Tibial artery (tissue), 4 donors: ENCODE data around the gene PRPSAP2.
"Not testable (repeated sequence)": the region's sequence is repeated elsewhere in the genome, so short reads cannot be mapped to it uniquely, and the experiment has no call there.

ENCODE experiments used
- DNase-seq, 2 donors: peaks; one replicate each; pipeline ENCODE4 v3.0.0-alpha.2; 2019
- H3K27ac ChIP-seq, 2 donors: fragments of 200-600 bp; sonication (generic) in 1 of 2; 1 replicate in 1 of 2; 2 replicates in 1 of 2; pipeline ENCODE4 v1.5.1; 2018 to 2019; ENCODE audit warnings: mild to moderate bottlenecking in 1 of 2
- H3K27me3 ChIP-seq, 2 donors: fragments of 200-600 bp; sonication (generic) in 1 of 2; one replicate each; pipeline versions ENCODE4 v1.5.1 to v1.6.0; 2016 to 2019
- H3K36me3 ChIP-seq, 3 donors: fragments of 200-600 bp; sonication (generic) in 2 of 3; one replicate each; pipeline ENCODE4 v1.5.1; 2016 to 2019; ENCODE audit warnings: mild to moderate bottlenecking in 2 of 3
- H3K4me1 ChIP-seq, 4 donors: fragments of 200-600 bp; sonication (generic) in 2 of 4; 1 replicate in 3 of 4; 2 replicates in 1 of 4; pipeline ENCODE4 v1.5.1; 2016 to 2019
- H3K4me3 ChIP-seq, 2 donors: fragments of 200-600 bp; sonication (generic) in 1 of 2; 1 replicate in 1 of 2; 2 replicates in 1 of 2; pipeline ENCODE4 v1.5.1; 2018 to 2019; ENCODE audit warnings: mild to moderate bottlenecking in 2 of 2
- H3K9me3 ChIP-seq, 3 donors: fragments of 200-600 bp; sonication (generic) in 1 of 3; one replicate each; pipeline ENCODE4 v1.5.1; 2016 to 2019
- intact Hi-C: fragments of 100-400 bp; cut with DNase I; formaldehyde crosslinking; loops from one replicate; pipeline ENCODE4 v1.15.0; 2023; ENCODE audit warnings: low total_unique reads
- TF ChIP-seq, protein P1 (sequence below), 2 experiments: fragments of 200-600 bp in 1 of 2; fragments of 450-650 bp in 1 of 2; IDR thresholded peaks; one replicate each; pipeline ENCODE4 v1.5.1; 2017 to 2019; ENCODE audit warnings: antibody characterized with exemption in 2 of 2, mild to moderate bottlenecking in 1 of 2, moderate library complexity in 1 of 2

PRPSAP2 gene

GRCh38 chr17:18921912-18922451 is 64.1 kb downstream of the PRPSAP2 start:
- no peaks in the 10 kb centered on the region for H3K9me3 ChIP-seq
- H3K4me3 ChIP-seq: no peak overlapping the region
- peaks cover 10 to 21% (median 12%) of the 10 kb centered on the region in 3 donors for H3K36me3 ChIP-seq
- intact Hi-C loops: no loop called here
- no peak for DNase-seq
- TF ChIP-seq, protein P1, sequence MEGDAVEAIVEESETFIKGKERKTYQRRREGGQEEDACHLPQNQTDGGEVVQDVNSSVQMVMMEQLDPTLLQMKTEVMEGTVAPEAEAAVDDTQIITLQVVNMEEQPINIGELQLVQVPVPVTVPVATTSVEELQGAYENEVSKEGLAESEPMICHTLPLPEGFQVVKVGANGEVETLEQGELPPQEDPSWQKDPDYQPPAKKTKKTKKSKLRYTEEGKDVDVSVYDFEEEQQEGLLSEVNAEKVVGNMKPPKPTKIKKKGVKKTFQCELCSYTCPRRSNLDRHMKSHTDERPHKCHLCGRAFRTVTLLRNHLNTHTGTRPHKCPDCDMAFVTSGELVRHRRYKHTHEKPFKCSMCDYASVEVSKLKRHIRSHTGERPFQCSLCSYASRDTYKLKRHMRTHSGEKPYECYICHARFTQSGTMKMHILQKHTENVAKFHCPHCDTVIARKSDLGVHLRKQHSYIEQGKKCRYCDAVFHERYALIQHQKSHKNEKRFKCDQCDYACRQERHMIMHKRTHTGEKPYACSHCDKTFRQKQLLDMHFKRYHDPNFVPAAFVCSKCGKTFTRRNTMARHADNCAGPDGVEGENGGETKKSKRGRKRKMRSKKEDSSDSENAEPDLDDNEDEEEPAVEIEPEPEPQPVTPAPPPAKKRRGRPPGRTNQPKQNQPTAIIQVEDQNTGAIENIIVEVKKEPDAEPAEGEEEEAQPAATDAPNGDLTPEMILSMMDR (IDR thresholded peaks at IDR 0.05): no peak
- peaks cover 0 to 20% (median 4%) of the 10 kb centered on the region in 4 donors for H3K4me1 ChIP-seq
- H3K27me3 ChIP-seq: no peaks in the 10 kb centered on the region
- H3K27ac ChIP-seq: peak overlapping the region in 1 of 2 donors; percentile 45

GRCh38 chr17:18922596-18922995 is 64.7 kb downstream of the PRPSAP2 start:
- Histone ChIP-seq H3K4me1 (peaks cover 0 to 20% (median 4%) of the 10 kb centered on the region in 4 donors), H3K36me3 (peaks cover 9 to 19% (median 12%) of the 10 kb centered on the region in 3 donors)
- DNase-seq, intact Hi-C loops, H3K27me3 ChIP-seq, H3K27ac ChIP-seq, H3K4me3 ChIP-seq, H3K9me3 ChIP-seq: not testable (repeated sequence)

- DNase-seq: no peak
- Histone ChIP-seq H3K4me3 (no peak overlapping the region), H3K36me3 (peaks cover 18 to 29% (median 21%) of the 10 kb centered on the region in 3 donors), H3K4me1 (peaks cover 0 to 20% (median 4%) of the 10 kb centered on the region in 4 donors), H3K9me3 (no peaks in the 10 kb centered on the region), H3K27ac (no peak overlapping the region), H3K27me3 (no peaks in the 10 kb centered on the region)
- intact Hi-C loops: no loop called here
- TF ChIP-seq, protein P1 (IDR thresholded peaks at IDR 0.05): no peak
Observed at GRCh38 chr17:18925187-18925586, 67.3 kb downstream of the PRPSAP2 start.

DNA sequence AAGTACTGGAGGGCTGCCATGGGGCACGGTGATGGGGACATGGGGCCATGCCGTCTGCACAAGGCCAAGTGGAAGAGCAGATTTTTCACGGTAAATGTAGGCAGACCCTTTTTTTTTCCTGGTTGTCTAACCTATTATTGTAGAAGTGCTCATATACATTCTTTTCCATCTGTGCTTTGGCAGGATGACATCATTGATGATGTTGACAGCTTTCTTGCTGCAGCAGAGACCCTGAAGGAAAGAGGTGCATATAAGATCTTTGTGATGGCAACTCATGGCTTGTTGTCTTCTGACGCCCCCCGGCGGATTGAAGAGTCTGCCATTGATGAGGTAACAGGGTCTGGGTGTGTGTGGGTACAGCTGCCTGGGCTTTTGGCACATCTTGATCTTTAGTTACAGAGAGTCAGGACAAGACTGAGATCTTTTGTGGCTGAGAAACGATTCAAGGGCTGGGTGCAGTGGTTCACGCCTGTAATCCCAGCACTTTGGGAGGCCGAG is 70.7 kb downstream of the PRPSAP2 start:
- DNase-seq: no peak
- Histone ChIP-seq H3K9me3 (no peaks in the 10 kb centered on the region), H3K4me3 (no peak overlapping the region), H3K27me3 (no peaks in the 10 kb centered on the region), H3K4me1 (peaks cover 0 to 5% (median 0%) of the 10 kb centered on the region in 4 donors), H3K36me3 (peaks cover 33 to 42% (median 33%) of the 10 kb centered on the region in 3 donors), H3K27ac (no peak overlapping the region)
- TF ChIP-seq, protein P1 (IDR thresholded peaks at IDR 0.05): no peak
- intact Hi-C loops: no loop called here

DNA sequence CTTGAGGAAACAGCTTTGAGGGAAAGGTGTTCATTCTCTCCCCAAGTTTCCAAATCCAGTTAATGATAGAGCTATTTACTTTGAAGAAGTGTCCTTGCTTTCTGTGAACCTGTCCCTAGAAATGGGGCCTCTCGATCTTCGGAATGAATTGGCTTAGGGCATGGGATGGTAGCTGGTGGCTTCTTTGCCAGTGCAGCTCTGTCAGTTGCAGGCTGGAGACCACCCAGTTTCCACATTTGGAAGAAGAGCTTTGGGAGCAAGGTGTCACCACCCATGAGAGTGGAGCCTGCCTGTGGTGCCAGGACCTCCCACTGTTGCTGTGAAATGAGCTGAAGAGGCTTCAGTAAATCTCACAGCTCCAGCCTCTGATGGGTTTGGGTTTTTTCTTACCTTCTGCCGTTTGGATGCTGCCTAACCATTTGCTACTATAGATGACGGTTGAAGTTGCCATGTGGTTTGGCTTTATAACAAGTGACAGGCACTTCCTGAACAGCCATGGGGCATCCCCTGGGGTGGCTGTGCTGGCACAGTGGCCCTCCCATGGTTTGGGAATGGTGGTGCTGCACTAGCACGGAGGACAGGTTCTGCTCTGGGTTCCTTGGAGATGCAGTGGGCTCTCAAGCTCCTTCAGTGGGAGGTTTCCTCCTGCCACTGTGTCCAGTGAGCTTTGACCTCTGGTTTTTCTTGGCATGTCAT is 74.6 kb downstream of the PRPSAP2 start:
- H3K9me3 ChIP-seq: no peaks in the 10 kb centered on the region
- no peak for DNase-seq
- peaks cover 30 to 33% (median 33%) of the 10 kb centered on the region in 3 donors for H3K36me3 ChIP-seq
- no peak overlapping the region for H3K27ac ChIP-seq
- TF ChIP-seq, protein P1 (IDR thresholded peaks at IDR 0.05): no peak
- H3K4me1 ChIP-seq: peaks cover 0 to 5% (median 0%) of the 10 kb centered on the region in 4 donors
- H3K27me3 ChIP-seq: peaks cover 0 to 2% of the 10 kb centered on the region in 2 donors
- intact Hi-C loops: no loop called here
- no peak overlapping the region for H3K4me3 ChIP-seq
